GDM1 (cell line): ENCODE results near the gene TANK.
"Not testable (repeated sequence)": the region's sequence is repeated elsewhere in the genome, so short reads cannot be mapped to it uniquely, and the experiment has no call there.

Source experiments
- DNase-seq: peaks from one replicate; lab custom pipeline; 2025; lab: John Stamatoyannopoulos, UW

The TANK gene

GRCh38 chr2:161160226-161161073, at the start of gene TANK:
TSS of gene TANK (plus strand) at chr2:161160428. CDS start at chr2:161179663, 19,235 bp downstream.
- DNase-seq = peak; percentile 90

DNA sequence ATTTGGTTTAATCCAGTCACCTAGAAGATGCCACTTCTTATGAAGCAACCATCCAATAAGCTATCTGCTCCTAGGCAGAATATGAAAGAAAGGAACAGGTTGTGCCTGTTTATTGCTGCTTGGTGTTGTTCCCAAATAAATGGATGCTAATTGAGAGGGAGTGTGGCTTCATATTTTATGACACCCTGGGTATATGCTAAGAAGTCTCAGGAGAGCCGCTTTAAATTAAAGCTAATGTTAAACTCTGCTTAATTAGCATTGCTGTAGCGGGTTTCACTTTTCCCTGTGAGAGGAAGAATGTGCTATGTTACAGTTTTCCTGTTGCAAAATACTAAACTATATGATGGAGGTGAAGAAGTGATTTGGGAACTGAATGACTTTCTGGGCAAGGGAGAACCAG, 48.7 kb upstream of the TANK start:
- DNase-seq = no peak

- DNase-seq = no peak
Observed at GRCh38 chr2:161112908-161113307, 47.3 kb upstream of the TANK start.

DNA sequence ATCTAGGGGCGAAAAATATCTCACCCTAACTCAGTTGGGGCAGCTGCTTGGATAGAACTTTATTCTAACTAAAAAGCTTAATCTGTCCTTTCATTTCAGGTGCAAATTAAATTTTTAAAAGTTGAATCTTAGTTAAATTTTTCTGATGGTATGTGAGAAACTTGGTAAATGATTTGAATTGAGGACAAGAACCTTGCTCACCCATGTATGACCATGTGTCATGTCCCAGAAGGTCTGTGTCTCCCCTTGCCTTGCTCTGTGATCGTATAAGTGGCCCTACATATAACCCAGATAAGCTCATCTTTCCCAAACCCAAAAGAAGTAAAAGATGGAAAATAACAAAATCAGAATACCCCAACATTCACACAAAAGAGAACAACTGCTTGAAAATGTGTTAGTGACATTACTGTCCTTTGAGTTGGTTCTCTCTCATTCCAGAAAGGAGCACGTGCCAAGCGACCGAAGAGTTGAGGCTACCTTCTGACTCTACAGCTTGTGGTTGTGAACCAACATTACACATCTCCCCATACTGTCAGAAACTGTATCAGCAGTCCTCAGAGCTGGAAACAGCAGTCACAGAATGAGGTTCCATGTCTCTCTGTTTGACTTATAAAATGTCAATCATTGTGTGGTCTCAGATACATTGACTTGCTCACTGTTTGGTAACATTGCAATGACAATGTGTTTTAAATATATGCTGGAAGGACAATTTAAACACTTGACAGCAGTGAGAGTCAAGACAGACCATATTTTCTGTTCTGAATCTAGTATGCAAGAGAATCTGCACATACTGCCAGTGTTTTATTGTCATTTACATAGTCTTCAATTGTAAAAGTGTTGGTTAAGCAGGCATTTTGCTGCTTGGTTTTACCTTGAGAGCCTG, 46.3 kb upstream of the TANK start:
- no peak for DNase-seq

DNA sequence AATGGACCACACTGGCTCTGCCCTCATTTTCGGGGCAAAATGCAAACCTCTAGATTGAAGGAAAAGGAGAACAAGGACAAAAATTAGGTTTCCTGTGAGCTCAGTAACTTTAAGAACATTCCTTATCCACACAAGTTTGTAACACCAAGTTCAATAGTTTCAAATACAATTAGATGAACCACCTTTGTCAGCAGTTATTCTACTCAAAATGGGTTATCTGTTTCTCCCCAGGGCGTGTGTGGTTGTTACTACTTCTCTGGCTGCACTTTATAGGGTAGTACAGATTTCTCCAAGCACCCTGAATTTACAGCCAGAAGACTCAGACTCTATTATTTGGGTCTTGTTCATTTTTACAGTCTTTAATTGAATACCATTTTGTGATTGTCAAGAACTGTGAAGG, 45.0 kb upstream of the TANK start:
- no peak for DNase-seq

- no peak for DNase-seq
Observed at GRCh38 chr2:161115605-161116380, 44.4 kb upstream of the TANK start.

GRCh38 chr2:161116509-161116908, 43.7 kb upstream of the TANK start:
- DNase-seq = no peak

GRCh38 chr2:161117506-161117905, 42.7 kb upstream of the TANK start:
- DNase-seq = no peak

DNA sequence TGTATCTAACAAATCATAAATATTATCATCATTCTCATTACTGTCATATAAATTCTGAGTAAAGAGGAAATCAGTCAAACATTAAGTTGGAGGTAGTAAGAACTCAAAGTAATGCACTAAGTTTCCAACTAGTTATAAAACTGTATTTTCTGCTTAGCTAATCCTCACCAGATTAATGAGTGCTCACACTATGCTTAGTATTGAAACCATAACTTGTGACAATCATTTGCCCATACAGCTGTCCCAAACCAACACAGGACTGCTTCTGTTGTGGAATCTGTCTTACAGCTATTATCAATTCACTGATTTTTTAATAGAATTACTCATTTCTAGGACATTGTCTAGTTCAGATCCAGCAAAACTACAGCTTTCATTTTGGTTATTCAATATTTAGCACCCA, 41.5 kb upstream of the TANK start:
- no peak for DNase-seq

DNA sequence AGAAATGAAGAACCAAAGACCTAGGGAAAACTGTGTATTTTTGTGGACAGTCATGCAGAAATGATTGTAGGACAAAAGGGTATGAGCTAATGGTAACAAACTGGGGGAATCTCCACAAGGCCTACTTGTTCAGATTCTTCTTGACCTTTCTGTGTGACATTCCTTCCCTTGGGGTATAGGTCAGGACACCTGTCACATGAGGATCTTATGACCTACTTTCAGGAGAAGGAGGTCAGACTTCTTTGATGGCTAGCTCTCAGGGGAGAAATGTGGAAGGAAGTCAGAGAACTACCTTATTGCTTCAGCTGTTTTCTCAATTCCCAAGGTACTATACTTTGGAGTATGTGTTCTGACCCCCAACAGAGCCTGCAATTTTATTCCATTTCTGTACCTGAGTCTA, 40.7 kb upstream of the TANK start:
- DNase-seq = no peak

DNA sequence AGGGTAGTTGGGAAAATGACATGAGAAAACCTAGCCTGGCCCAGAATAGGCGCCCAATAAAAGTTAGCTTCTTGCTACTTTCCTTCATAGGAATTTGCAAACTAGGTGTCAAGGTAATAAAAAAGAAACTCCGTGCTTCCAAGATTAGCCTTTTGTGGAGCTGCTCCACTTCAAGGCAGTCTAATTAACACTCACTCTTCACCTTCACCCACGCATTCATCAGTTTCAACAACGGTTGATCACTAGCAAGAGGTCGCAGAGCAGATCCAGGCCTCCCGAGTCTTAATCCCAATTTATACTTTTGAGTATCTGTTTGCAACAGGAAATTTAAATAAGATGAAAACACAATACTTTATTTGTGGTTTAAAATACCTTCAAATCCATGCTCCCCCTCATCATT, 39.5 kb upstream of the TANK start:
- no peak for DNase-seq

GRCh38 chr2:161121622-161122021, 38.6 kb upstream of the TANK start:
- no peak for DNase-seq

DNA sequence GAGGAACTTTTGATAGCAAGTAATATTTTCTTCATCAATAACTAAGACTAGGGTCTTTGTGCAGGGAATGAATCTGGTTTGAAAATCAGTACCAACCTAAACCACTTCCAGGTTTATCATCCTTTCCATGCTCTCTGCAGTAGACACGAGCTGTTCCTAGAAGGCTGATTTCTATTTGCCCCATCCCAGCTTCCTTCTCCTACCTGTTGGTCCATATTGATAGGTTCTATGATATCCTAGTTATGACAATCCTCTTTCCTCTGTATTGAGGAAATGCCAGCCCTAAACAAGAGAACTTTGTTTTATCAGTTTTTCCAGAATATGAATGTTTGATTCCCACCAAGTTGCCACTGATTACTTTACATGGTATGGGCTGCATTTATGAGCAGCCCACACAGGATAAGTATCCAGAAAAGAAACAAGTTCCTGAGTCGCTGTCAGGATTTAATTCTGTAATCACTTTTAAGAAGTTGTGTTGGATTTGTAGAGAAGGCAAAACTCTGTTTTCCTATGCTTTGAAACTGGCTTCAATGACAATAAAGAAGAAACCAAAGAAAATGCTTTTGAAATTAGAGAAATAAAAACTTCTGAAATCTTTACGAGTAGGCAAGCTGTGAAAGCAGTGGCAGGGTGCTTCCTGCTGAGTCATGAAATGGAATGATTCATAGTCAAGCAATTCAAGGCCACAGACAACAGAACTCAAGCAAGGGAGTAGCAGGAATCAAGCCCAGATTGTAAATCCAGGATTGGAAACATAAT, 37.3 kb upstream of the TANK start:
- peak; percentile 13 for DNase-seq

DNA sequence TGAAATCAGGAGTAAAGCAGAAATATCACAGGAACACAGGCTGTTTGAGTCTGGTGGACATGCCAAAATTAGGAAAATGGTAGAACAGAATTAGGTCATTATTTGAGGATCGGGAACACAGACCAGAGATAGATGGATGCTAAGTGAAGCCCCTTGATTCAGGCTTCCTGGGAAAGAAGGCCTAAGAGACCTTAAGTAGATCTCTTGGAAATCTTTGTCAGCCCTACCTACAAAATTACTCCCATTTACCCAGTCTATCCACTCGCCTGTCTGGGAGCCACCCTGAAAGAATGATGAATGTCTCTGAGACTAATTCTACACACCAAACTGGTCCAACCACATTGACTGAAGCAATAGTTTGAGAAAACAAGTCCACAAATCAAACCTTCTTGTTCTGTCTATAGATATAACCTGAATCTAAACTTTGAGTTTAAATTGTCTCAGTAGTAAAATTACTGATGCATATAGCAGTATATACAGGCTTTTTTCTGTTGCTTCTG, 36.6 kb upstream of the TANK start:
- DNase-seq = no peak

DNA sequence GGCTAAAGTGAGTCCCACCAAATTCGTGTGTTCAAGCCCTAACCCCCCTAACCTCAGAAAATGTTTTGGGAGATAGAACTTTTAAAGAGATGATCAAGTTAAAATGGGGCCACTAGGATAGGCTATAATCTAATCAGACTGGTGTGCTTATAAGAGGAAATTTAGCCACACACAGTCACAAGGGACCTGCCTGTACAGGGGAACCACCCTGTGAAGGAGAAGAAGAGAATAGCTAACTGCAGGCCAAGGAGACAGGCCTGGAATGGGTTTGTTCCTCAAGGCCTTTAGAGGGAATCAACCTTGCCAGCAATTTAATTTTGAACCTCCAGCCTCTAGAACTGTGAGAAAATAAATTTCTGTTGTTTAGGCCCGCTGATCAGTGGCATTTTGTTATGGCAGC, 36.0 kb upstream of the TANK start:
- no peak for DNase-seq

GRCh38 chr2:161128885-161129284, 31.3 kb upstream of the TANK start:
- no peak for DNase-seq

- no peak for DNase-seq
Observed at GRCh38 chr2:161130354-161130753, 29.9 kb upstream of the TANK start.

- DNase-seq = no peak
Observed at GRCh38 chr2:161131074-161131680, 29.1 kb upstream of the TANK start.

DNA sequence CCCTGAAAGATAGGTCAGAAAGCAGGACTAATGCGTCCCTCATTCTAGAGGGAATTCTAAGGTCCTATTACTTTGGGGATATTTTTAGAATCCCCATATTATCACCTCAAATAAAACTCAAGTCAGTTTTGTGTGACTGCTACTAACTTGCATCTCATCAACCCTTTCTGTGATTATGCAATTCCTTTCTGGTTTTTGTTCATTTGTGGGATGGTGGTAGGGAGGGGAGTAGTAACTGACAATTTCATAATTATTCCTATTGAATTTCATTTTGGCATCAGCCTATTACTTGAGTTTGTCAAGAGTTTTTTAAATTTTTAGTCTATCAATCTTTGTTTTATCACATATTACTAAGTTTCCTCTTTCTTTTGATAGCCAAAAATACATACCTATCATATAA, 28.4 kb upstream of the TANK start:
- DNase-seq = no peak

GRCh38 chr2:161132384-161132783, 27.8 kb upstream of the TANK start:
- not testable (repeated sequence) for DNase-seq

GRCh38 chr2:161133366-161133765, 26.9 kb upstream of the TANK start:
- DNase-seq = no peak
